K562 (cell line): ENCODE measurements around the gene SDSL.

ENCODE experiments used
- CTCF ChIP-seq, 3 experiments: IDR thresholded peaks in 2 of 3; conservative IDR thresholded peaks in 1 of 3; 2 replicates each; pipeline ENCODE4 v1.5.1; 2011 to 2012; ENCODE audit warnings: low read length in 3 of 3, mild to moderate bottlenecking in 3 of 3, control low read depth in 2 of 3, improper control_type of control experiment in 1 of 3, inconsistent platforms in 1 of 3, low read depth in 1 of 3, mixed read lengths in 1 of 3, moderate library complexity in 1 of 3; ENCODE audit not compliant: insufficient read depth in 2 of 3
- FOXK2 ChIP-seq, 2 experiments: fragments of 450-650 bp; IDR thresholded peaks in 1 of 2; conservative IDR thresholded peaks in 1 of 2; 2 replicates each; pipeline ENCODE4 v1.6.1; 2016; ENCODE audit warnings: low read depth in 2 of 2, mild to moderate bottlenecking in 1 of 2
- FUS ChIP-seq: fragments of 200-400 bp; formaldehyde crosslinking; optimal IDR thresholded peaks from 2 replicates; pipeline ENCODE3; 2017; ENCODE audit warnings: low read depth, low read length
- GTF2E2 ChIP-seq: fragments of 200-800 bp; sonication (Bioruptor generic); IDR thresholded peaks from 2 replicates; pipeline ENCODE4 v1.6.1; 2016; ENCODE audit warnings: missing genetic modification characterization, missing compliant biosample characterization
- HNRNPL ChIP-seq: fragments of 200-400 bp; formaldehyde crosslinking; IDR thresholded peaks from 2 replicates; pipeline ENCODE4 v1.6.1; 2017; ENCODE audit warnings: low read depth, mild to moderate bottlenecking, low read length
- ZC3H4 ChIP-seq: sonication (generic); formaldehyde crosslinking; IDR thresholded peaks from 2 replicates; pipeline ENCODE4 v1.9.0; 2021; ENCODE audit warnings: missing genetic modification reagents, borderline replicate concordance

- TF ChIP-seq GTF2E2 (no peak), ZC3H4 (no peak), HNRNPL (no peak), FOXK2 (conservative IDR thresholded peaks at IDR 0.05 in 1 of 2, IDR thresholded peaks at IDR 0.05 in 1 of 2; ENCODE audit: low read depth in 2 of 2) (no peak), FUS (no peak), CTCF (IDR thresholded peaks at IDR 0.05 in 2 of 3, conservative IDR thresholded peaks at IDR 0.05 in 1 of 3; ENCODE audit: insufficient read depth in 2 of 3, low read depth in 1 of 3, low read length in 3 of 3) (no peak)
Measured at GRCh38 chr12:113387631-113388030, 34.5 kb upstream of the SDSL start.
